Pons (tissue), 1 donor: ENCODE measurements around the gene BLOC1S3.
A peak's percentile ranks its signal among the peaks of the same experiment; 100 is the strongest.

Experiments used
- DNase-seq: peaks from one replicate; pipeline ENCODE4 v3.0.0-alpha.2; 2016; ENCODE audit warnings: low spot score

BLOC1S3 gene

GRCh38 chr19:45146741-45147205 is 31.8 kb upstream of the BLOC1S3 start:
- no peak for DNase-seq

GRCh38 chr19:45147835-45148676 is 30.5 kb upstream of the BLOC1S3 start:
- no peak for DNase-seq

GRCh38 chr19:45149129-45149528 is 29.5 kb upstream of the BLOC1S3 start:
- no peak for DNase-seq

- DNase-seq: no peak
Observed at GRCh38 chr19:45150180-45150579, 28.4 kb upstream of the BLOC1S3 start.

GRCh38 chr19:45150751-45151281 is 27.8 kb upstream of the BLOC1S3 start:
- no peak for DNase-seq

GRCh38 chr19:45151320-45151719 is 27.3 kb upstream of the BLOC1S3 start:
- no peak for DNase-seq

GRCh38 chr19:45151821-45152503 is 26.6 kb upstream of the BLOC1S3 start:
- DNase-seq: no peak

- DNase-seq: no peak
Observed at GRCh38 chr19:45152504-45153338, 25.9 kb upstream of the BLOC1S3 start.

GRCh38 chr19:45153339-45154063 is 25.1 kb upstream of the BLOC1S3 start:
- DNase-seq: peak; percentile 23

- no peak for DNase-seq
Observed at GRCh38 chr19:45154064-45154827, 24.3 kb upstream of the BLOC1S3 start.

GRCh38 chr19:45156011-45156630 is 22.5 kb upstream of the BLOC1S3 start:
- no peak for DNase-seq

- DNase-seq: no peak
Observed at GRCh38 chr19:45156751-45157150, 21.8 kb upstream of the BLOC1S3 start.

- no peak for DNase-seq
Observed at GRCh38 chr19:45158503-45159209, 19.9 kb upstream of the BLOC1S3 start.

- no peak for DNase-seq
Observed at GRCh38 chr19:45159210-45159970, 19.2 kb upstream of the BLOC1S3 start.

GRCh38 chr19:45159971-45160324 is 18.6 kb upstream of the BLOC1S3 start:
- no peak for DNase-seq

- DNase-seq: no peak
Observed at GRCh38 chr19:45160870-45161737, 17.5 kb upstream of the BLOC1S3 start, which contains the start of gene NKPD1. NKPD1 (minus strand) TSS chr19:45160982; CDS start chr19:45160150, 832 bp downstream.

- no peak for DNase-seq
Observed at GRCh38 chr19:45161738-45162607, 16.6 kb upstream of the BLOC1S3 start.
